Progenitor cell of endocrine pancreas (in vitro differentiated cells): ENCODE measurements around the gene TMEM209. TPM values are rescaled to one million over a fixed set of nuclear protein-coding genes. Genes with fewer than 3 reads are reported as not detected.
A peak's percentile ranks its signal among the peaks of the same experiment; 100 is the strongest.
"Not testable (repeated sequence)": the region's sequence is repeated elsewhere in the genome, so short reads cannot be mapped to it uniquely, and the experiment has no call there.

Experiments used
- DNase-seq: peaks from one replicate; pipeline ENCODE4 v3.0.0; 2021; ENCODE audit warnings: low spot score; ENCODE audit not compliant: unreplicated experiment
- H3K27ac Mint-ChIP-seq: 2 replicates; pipeline ENCODE4 v1.8.0; 2021; ENCODE audit warnings: mild to moderate bottlenecking, moderate library complexity, mixed read lengths
- H3K27me3 Mint-ChIP-seq: 2 replicates; pipeline ENCODE4 v1.8.0; 2021; ENCODE audit warnings: mixed read lengths
- H3K36me3 Mint-ChIP-seq: 2 replicates; pipeline ENCODE4 v1.8.0; 2022; ENCODE audit warnings: mixed read lengths; ENCODE audit not compliant: insufficient read depth
- H3K4me1 Mint-ChIP-seq: 2 replicates; pipeline ENCODE4 v1.8.0; 2021; ENCODE audit warnings: low read depth, mixed read lengths
- H3K4me3 Mint-ChIP-seq: 2 replicates; pipeline ENCODE4 v1.8.0; 2021; ENCODE audit warnings: low read depth, mild to moderate bottlenecking, moderate library complexity, mixed read lengths
- H3K9me3 Mint-ChIP-seq: 2 replicates; pipeline ENCODE4 v1.8.0; 2021; ENCODE audit warnings: low read depth, mixed read lengths
- total RNA-seq: library from RNA; stranded (reverse); gene quantifications from 2 replicates; pipeline ENCODE4 v1.2.1, GENCODE V29; 2021
- TF ChIP-seq, protein P1 (sequence below): fragments of 200-600 bp; sonication (generic); IDR thresholded peaks from one replicate; pipeline ENCODE4 v1.5.0; 2021; ENCODE audit warnings: antibody characterized with exemption, mild to moderate bottlenecking; ENCODE audit not compliant: unreplicated experiment

TMEM209 gene
- total RNA-seq, 1 donor from 2014 or later: 29.2 TPM

- no peak for DNase-seq
- TF ChIP-seq, protein P1, sequence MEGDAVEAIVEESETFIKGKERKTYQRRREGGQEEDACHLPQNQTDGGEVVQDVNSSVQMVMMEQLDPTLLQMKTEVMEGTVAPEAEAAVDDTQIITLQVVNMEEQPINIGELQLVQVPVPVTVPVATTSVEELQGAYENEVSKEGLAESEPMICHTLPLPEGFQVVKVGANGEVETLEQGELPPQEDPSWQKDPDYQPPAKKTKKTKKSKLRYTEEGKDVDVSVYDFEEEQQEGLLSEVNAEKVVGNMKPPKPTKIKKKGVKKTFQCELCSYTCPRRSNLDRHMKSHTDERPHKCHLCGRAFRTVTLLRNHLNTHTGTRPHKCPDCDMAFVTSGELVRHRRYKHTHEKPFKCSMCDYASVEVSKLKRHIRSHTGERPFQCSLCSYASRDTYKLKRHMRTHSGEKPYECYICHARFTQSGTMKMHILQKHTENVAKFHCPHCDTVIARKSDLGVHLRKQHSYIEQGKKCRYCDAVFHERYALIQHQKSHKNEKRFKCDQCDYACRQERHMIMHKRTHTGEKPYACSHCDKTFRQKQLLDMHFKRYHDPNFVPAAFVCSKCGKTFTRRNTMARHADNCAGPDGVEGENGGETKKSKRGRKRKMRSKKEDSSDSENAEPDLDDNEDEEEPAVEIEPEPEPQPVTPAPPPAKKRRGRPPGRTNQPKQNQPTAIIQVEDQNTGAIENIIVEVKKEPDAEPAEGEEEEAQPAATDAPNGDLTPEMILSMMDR: no peak
- no peaks in the 10 kb centered on the region for H3K27me3 Mint-ChIP-seq
- peaks cover 24% of the 10 kb centered on the region for H3K36me3 Mint-ChIP-seq
- no peak overlapping the region for H3K4me3 Mint-ChIP-seq
- H3K27ac Mint-ChIP-seq: no peak overlapping the region
- no peaks in the 10 kb centered on the region for H3K9me3 Mint-ChIP-seq
- peaks cover 9% of the 10 kb centered on the region for H3K4me1 Mint-ChIP-seq
These were observed 15.9 kb downstream of the TMEM209 start for GRCh38 chr7:130189343-130189742.

- Mint-ChIP-seq H3K4me1 (peaks cover 9% of the 10 kb centered on the region), H3K27me3 (no peaks in the 10 kb centered on the region), H3K27ac (peak overlapping the region; percentile 43), H3K9me3 (no peaks in the 10 kb centered on the region), H3K36me3 (peaks cover 20% of the 10 kb centered on the region), H3K4me3 (no peak overlapping the region)
- TF ChIP-seq, protein P1: no peak
- DNase-seq: no peak
These were observed 17.8 kb downstream of the TMEM209 start for GRCh38 chr7:130187360-130187759.

DNA sequence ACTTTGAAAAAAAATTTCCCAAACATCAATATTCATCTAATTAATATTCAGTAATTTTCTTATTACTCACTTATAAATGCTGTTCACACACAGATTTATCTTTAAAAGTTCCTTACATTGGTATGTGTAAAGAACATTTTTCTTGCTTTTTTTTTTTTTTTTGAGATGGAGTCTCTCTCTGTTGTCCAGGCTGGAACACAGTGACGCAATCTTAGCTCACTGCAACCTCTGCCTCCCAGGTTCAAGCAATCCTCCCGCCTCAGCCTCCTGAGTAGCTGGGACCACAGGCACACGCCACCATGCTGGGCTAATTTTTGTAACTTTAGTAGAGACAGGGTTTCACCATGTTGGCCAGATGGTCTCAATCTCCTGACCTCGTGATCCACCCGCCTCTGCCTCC lies 20.9 kb downstream of the TMEM209 start:
- not testable (repeated sequence) for H3K27ac Mint-ChIP-seq, DNase-seq, H3K9me3 Mint-ChIP-seq, H3K4me3 Mint-ChIP-seq, H3K27me3 Mint-ChIP-seq, H3K4me1 Mint-ChIP-seq
- H3K36me3 Mint-ChIP-seq: peaks cover 22% of the 10 kb centered on the region

DNA sequence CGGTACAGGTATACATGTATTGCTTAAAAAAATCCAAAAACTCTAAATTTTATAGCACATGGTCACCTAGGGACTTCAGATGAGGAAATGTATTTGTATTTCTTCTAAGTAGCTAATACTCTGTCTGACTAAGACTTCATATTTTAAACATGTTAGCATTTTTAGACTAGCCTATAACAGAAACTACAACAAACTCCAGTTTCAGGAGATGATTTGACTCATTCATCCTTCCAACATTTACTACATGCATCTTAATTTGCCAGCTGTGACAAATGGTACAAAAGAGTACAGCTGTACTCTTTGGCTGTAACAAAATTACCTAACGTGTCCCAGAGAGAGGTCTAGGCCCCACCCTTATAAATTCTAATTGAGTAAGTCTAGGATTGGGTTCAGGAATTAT lies 22.2 kb downstream of the TMEM209 start:
- Mint-ChIP-seq H3K4me3 (no peak overlapping the region), H3K27ac (no peak overlapping the region), H3K36me3 (peaks cover 22% of the 10 kb centered on the region), H3K4me1 (peaks cover 13% of the 10 kb centered on the region), H3K27me3 (no peaks in the 10 kb centered on the region), H3K9me3 (no peaks in the 10 kb centered on the region)
- DNase-seq: no peak
- TF ChIP-seq, protein P1: no peak

DNA sequence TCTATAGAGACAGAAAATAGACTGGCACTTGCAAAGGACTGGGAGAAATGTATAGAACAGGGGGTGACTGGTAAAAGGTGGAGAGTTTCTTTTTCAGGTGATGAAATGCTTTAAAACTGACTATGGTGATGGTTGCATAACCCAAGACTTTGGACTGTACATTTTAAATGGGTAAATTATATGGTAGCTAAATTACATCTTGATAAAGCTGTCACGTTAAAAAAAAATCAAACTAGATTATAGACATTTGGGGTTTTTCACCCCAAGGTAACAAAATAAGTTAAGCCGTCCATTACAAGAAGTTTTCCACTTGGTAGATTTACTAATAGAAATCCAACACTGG lies 24.0 kb downstream of the TMEM209 start:
- TF ChIP-seq, protein P1: no peak
- no peaks in the 10 kb centered on the region for H3K9me3 Mint-ChIP-seq
- no peaks in the 10 kb centered on the region for H3K27me3 Mint-ChIP-seq
- no peak for DNase-seq
- H3K36me3 Mint-ChIP-seq: peaks cover 25% of the 10 kb centered on the region
- no peak overlapping the region for H3K4me3 Mint-ChIP-seq
- peaks cover 4% of the 10 kb centered on the region for H3K4me1 Mint-ChIP-seq
- H3K27ac Mint-ChIP-seq: no peak overlapping the region

GRCh38 chr7:130180571-130181262 lies 24.5 kb downstream of the TMEM209 start:
- Mint-ChIP-seq H3K9me3 (no peaks in the 10 kb centered on the region), H3K27ac (no peak overlapping the region), H3K4me1 (peaks cover 4% of the 10 kb centered on the region), H3K27me3 (no peaks in the 10 kb centered on the region), H3K4me3 (no peak overlapping the region), H3K36me3 (peaks cover 25% of the 10 kb centered on the region)
- DNase-seq: no peak
- TF ChIP-seq, protein P1: no peak
